ENCODE results near the gene FOXJ1. TPM values are rescaled to one million over a fixed set of nuclear protein-coding genes. Genes with fewer than 3 reads are reported as not detected.

FOXJ1 gene
- total RNA-seq, 1 experiment from 2014 or later = 4.0 TPM

DNA sequence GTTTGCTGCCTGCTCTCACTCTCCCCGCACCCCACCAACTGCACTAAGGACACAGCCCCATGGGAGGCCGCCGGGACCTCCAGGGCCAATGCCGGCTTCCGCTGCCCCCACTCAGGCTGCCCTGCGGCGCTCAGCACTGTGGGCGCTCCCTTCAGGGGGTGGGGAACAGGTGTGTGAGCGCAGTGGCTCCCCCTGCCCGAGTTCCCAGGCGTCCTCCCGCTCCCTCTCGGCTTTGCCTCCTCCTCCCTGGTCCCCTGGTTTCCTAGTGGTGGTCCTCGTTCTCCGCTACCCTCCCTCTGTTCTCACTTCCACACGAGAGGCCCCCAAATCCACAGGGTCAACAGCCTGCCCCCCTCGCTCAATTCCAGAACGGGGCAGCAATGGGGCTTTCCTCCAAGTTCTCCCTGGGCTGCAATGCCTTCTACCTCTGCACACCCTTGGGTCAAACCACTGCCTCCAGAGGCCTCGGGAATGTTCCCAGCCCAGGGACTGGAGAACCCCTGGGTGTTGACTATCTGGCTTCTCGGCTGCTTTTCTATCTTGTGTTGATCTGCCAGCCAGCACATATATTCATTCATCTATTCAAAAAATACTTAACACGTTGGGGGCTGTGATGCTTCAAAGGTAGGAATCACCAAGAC, 9.9 kb downstream of the FOXJ1 start:
- no CpG with 5 or more reads among the region's 21 CpGs for WGBS (ENCODE audit: extremely low coverage, insufficient read length, low lambda C conversion rate)
- peak overlapping the region; percentile 2 for H3K18ac ChIP-seq (ENCODE audit: insufficient read length, low read depth, low read length)

More for the DNA sequence above, 9.9 kb downstream of the FOXJ1 start:
- Histone ChIP-seq H3K14ac (ENCODE audit: insufficient read depth, low read length) (no peak overlapping the region), H3K4me2 (ENCODE audit: insufficient read depth, insufficient read length, low read length) (peak overlapping the region; percentile 23), H2BK12ac (ENCODE audit: insufficient read length, low read depth, low read length) (no peak overlapping the region), H3K4me1 (ENCODE audit: insufficient read depth, low read length) (peaks cover 10% of the 10 kb centered on the region), H2AFZ (ENCODE audit: low read length) (no peak overlapping the region), H4K8ac (replicated peaks; ENCODE audit: insufficient read length, low read depth, low read length) (no peak overlapping the region), H2BK15ac (ENCODE audit: low read depth, low read length) (no peak overlapping the region), H4K5ac (ENCODE audit: insufficient read length, low read depth, low read length) (no peak overlapping the region), H3K79me1 (ENCODE audit: insufficient read depth, low read depth, low read length, poor library complexity, severe bottlenecking) (no peaks in the 10 kb centered on the region), H3K79me2 (ENCODE audit: insufficient read depth, low read length) (no peaks in the 10 kb centered on the region), H3K23ac (ENCODE audit: insufficient read length, low read depth, low read length) (no peak overlapping the region), H3K9ac (ENCODE audit: extremely low read depth, insufficient read length, low read length) (no peak overlapping the region), H4K91ac (ENCODE audit: insufficient read length, low read depth, low read length) (no peak overlapping the region), H3T11ph (ENCODE audit: low read length) (no peak overlapping the region), H3K9me3 (ENCODE audit: control insufficient read depth, low read depth, low read length) (no peaks in the 10 kb centered on the region), H3K56ac (ENCODE audit: insufficient read length, low read depth, low read length) (no peak overlapping the region), H3K27ac (ENCODE audit: insufficient read length, low read depth, low read length) (no peak overlapping the region), H3K27me3 (ENCODE audit: insufficient read depth, low read length) (peaks cover 2% of the 10 kb centered on the region; the same call in 1 of the 2 replicates), H2BK120ac (ENCODE audit: low read depth, low read length, poor library complexity, severe bottlenecking) (no peak overlapping the region), H3K23me2 (ENCODE audit: insufficient read length, low read depth, low read length, poor library complexity, severe bottlenecking) (peaks cover 14% of the 10 kb centered on the region), H3K4ac (ENCODE audit: low read depth, low read length) (no peak overlapping the region), H4K20me1 (ENCODE audit: control insufficient read depth, insufficient read depth, insufficient read length) (no peaks in the 10 kb centered on the region), H2BK5ac (ENCODE audit: insufficient read length, low read length) (no peak overlapping the region), H2BK20ac (ENCODE audit: low read depth, low read length, poor library complexity, severe bottlenecking) (no peak overlapping the region), H2AK5ac (ENCODE audit: insufficient read length, low read length) (no peak overlapping the region)
- Mint-ChIP-seq H3K4me3 (peak overlapping the region; percentile 38 to 67; a peak in 3 of 5 replicates), H3K9me3 (peaks cover 0 to 3% of the 10 kb centered on the region in 2 experiments; a peak in 2 of 5 replicates), H3K27me3 (ENCODE audit: low read depth) (peaks cover 24% of the 10 kb centered on the region), H3K36me3 (ENCODE audit: insufficient read depth in 1 of 3, low read depth in 3 of 3) (no peaks in the 10 kb centered on the region), H3K27ac (peak overlapping the region in 1 of 3 experiments; percentile 90; a peak in 2 of 7 replicates), H3K4me1 (peaks cover 47 to 60% of the 10 kb centered on the region in 2 experiments)
- TF ChIP-seq, protein P1, sequence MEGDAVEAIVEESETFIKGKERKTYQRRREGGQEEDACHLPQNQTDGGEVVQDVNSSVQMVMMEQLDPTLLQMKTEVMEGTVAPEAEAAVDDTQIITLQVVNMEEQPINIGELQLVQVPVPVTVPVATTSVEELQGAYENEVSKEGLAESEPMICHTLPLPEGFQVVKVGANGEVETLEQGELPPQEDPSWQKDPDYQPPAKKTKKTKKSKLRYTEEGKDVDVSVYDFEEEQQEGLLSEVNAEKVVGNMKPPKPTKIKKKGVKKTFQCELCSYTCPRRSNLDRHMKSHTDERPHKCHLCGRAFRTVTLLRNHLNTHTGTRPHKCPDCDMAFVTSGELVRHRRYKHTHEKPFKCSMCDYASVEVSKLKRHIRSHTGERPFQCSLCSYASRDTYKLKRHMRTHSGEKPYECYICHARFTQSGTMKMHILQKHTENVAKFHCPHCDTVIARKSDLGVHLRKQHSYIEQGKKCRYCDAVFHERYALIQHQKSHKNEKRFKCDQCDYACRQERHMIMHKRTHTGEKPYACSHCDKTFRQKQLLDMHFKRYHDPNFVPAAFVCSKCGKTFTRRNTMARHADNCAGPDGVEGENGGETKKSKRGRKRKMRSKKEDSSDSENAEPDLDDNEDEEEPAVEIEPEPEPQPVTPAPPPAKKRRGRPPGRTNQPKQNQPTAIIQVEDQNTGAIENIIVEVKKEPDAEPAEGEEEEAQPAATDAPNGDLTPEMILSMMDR (conservative IDR thresholded peaks at IDR 0.05) = no peak
- peak; percentile 58 for DNase-seq

Measured in H9 (cell line).